GM12864 (cell line): ENCODE results near the gene DSTN.
A peak's percentile ranks its signal among the peaks of the same experiment; 100 is the strongest.

Source experiments
- DNase-seq: peaks from one replicate; pipeline ENCODE4 v3.0.0-alpha.2; 2011; ENCODE audit warnings: low read depth
- H3K4me3 ChIP-seq: 2 replicates; pipeline ENCODE4 v1.5.1; 2011; ENCODE audit warnings: mild to moderate bottlenecking, low read depth, low read length, control low read depth
- CTCF ChIP-seq: IDR thresholded peaks from 2 replicates; pipeline ENCODE4 v1.5.1; 2011; ENCODE audit warnings: low read depth, mild to moderate bottlenecking, moderate library complexity, low read length, control low read depth, inconsistent platforms; ENCODE audit errors: missing control alignments

The DSTN gene

GRCh38 chr20:17651760-17652388, 82.0 kb downstream of the DSTN start:
- no peak for TF ChIP-seq CTCF
- DNase-seq: no peak
- H3K4me3 ChIP-seq: no peak overlapping the region

- no peak overlapping the region for H3K4me3 ChIP-seq
- TF ChIP-seq CTCF: no peak
- no peak for DNase-seq
These were observed 82.5 kb downstream of the DSTN start for GRCh38 chr20:17652411-17652810.

GRCh38 chr20:17653835-17654648, 84.2 kb downstream of the DSTN start:
- TF ChIP-seq CTCF: no peak
- no peak overlapping the region for H3K4me3 ChIP-seq
- DNase-seq: no peak

GRCh38 chr20:17654649-17655285, 84.9 kb downstream of the DSTN start:
- no peak overlapping the region for H3K4me3 ChIP-seq
- TF ChIP-seq CTCF: peak; percentile 21
- DNase-seq: no peak

GRCh38 chr20:17655286-17655651, 85.4 kb downstream of the DSTN start:
- TF ChIP-seq CTCF: no peak
- H3K4me3 ChIP-seq: no peak overlapping the region
- DNase-seq: no peak

GRCh38 chr20:17655865-17656479, 86.1 kb downstream of the DSTN start:
- TF ChIP-seq CTCF: no peak
- DNase-seq: no peak
- no peak overlapping the region for H3K4me3 ChIP-seq
